ENCODE results near the gene SYCP1.
"Not testable (repeated sequence)": the region's sequence is repeated elsewhere in the genome, so short reads cannot be mapped to it uniquely, and the experiment has no call there.

The SYCP1 gene

GRCh38 chr1:114854693-114855320 is at the start of gene SYCP1:
SYCP1 (plus strand) TSS chr1:114854863; CDS start chr1:114855465, 602 bp downstream.
- no peak for DNase-seq (ENCODE audit: low read depth in 2 of 2)

GRCh38 chr1:114819869-114820268 is 34.8 kb upstream of the SYCP1 start:
- no peak for DNase-seq (ENCODE audit: low read depth in 2 of 2)

GRCh38 chr1:114820392-114820791 is 34.3 kb upstream of the SYCP1 start:
- no peak for DNase-seq (ENCODE audit: low read depth in 2 of 2)

DNA sequence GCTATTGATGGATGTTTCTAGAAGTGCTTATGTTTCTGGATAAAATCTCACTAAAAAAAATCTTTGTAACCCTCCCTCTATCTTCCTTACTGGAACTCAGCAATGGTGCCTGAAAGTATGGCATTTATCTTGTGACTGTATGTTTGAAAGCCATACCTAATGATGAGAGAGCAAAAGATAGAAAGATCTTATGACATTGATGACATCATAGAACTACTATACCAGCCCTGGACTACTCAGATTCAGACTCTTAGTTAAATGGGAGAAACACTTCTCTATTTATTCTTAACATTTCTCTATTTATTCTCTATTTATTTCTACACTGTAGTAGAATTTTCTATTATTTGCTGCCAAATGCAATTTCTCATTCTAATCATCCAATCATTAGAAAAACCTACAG is 32.7 kb upstream of the SYCP1 start:
- DNase-seq (ENCODE audit: low read depth in 2 of 2), result no peak

DNA sequence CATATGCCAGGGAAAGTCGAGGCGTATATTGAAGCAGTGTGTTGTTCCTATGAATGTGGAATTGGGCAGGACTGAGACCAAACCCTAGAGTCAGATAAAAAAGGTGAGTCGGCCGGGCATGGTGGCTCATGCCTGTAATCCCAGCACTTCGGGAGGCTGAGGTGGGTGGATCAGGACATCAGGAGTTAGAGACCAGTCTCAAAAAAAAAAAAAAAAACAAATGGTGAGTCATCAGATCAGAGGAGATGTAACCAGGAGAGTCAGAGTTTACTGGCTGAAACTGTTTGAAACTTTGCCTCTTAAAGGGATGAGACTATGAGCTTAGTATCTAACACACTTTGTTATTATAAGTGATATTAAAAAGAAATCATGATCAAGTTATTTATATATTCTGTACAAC is 26.4 kb upstream of the SYCP1 start:
- no peak for DNase-seq (ENCODE audit: low read depth in 2 of 2)

GRCh38 chr1:114830075-114830474 is 24.6 kb upstream of the SYCP1 start:
- DNase-seq (ENCODE audit: low read depth in 2 of 2), result not testable (repeated sequence)

DNA sequence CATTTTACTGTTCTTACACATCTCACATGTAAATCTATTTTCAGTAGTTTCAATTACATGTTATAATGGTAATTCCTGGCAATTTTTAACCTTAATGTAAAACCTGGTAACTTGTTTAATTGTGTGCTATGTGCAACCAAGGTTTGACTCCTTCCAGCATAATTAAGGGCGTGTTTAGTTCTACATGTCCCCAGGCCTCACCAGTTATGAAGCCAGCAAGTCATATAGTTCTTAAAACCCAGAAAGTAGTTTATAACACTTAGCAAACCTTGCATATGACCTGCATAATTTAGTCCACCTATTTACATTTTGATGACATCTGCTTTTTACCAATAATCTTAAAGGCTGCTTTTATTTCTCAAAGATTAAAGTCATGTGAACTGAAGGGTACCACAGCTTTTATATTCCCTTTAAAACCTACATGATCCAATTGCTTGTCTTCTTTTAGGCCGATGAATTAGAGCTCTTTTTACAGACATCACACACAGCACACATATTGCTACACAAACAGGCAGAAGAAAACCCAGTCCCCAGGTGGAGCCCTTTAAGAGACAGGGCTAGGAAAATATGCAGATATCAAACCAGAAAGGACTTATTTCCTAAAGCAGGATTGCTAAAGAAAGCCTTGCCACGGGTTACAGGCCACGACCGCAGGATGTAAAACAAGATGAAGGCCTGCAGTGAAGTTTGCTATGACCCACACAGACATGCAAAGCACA is 23.2 kb upstream of the SYCP1 start:
- no peak for DNase-seq (ENCODE audit: low read depth in 2 of 2)

- no peak for DNase-seq (ENCODE audit: low read depth in 2 of 2)
These were observed 22.6 kb upstream of the SYCP1 start for GRCh38 chr1:114832057-114832456.

GRCh38 chr1:114833421-114833820 is 21.2 kb upstream of the SYCP1 start:
- DNase-seq (ENCODE audit: low read depth in 2 of 2), result no peak

- no peak for DNase-seq (ENCODE audit: low read depth in 2 of 2)
These were observed 10.4 kb upstream of the SYCP1 start for GRCh38 chr1:114844270-114844669.

DNA sequence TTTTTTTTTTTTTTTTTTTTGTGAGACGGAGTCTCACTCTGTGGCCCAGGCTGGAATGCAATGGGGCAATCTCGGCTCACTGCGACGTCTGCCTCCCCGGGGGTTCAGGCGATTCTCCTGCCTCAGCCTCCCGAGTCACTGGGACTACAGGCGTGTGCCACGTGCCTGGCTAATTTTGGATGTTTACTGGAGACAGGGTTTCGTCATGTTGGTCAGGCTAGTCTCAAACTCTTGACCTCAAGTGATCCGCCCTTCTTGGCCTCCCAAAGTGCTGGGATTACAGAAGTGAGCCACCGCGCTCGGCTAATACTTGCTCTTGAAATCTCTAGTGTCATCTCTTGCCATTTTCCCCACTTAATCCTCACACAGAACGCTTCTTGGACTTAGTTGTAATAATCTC is 1.1 kb upstream of the SYCP1 start:
- no peak for DNase-seq (ENCODE audit: low read depth in 2 of 2)

DNA sequence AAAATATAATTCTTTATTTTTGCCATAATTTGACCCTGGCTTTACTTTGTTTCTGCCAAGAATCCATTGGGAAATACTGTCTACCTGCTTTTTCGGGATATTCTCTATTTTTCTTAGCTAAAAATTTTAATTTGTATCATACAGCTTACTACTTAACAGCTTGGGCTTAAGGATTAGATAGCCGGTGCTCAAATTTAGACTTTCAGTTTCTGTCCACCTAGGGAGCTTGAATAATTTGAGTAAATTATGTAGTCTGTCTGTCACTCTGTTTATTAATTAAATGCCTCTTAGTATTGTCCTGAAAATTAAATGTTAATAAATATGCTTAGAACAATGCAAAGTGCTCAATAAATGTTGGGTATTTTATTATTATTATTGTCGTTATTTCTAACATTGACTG is 6.7 kb downstream of the SYCP1 start:
- no peak for DNase-seq (ENCODE audit: low read depth in 2 of 2)

- no peak for DNase-seq (ENCODE audit: low read depth in 2 of 2)
These were observed 37.7 kb downstream of the SYCP1 start for GRCh38 chr1:114892194-114892918.

GRCh38 chr1:114896795-114897194 is 42.1 kb downstream of the SYCP1 start:
- no peak for DNase-seq (ENCODE audit: low read depth in 2 of 2)

DNA sequence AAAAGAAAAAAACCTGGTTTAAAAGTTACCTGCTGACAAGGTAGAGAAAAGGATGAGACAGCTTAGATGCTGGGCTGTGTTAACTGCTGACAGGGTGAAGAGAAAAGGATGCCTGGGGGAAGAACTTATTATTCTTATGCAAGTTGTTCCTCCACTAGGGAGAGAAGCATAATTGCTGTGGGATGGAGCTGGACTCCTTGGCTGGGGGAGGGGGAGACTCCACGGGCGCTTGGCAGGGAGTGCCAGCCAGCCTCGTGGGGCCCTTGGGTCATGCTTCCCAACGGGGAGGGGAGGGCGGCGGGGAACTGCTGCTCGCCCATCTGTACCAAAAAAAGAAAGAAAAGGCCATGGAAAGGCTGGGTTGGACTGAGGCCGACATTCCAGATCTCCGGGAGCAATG is 47.2 kb downstream of the SYCP1 start:
- no peak for DNase-seq (ENCODE audit: low read depth in 2 of 2)

DNA sequence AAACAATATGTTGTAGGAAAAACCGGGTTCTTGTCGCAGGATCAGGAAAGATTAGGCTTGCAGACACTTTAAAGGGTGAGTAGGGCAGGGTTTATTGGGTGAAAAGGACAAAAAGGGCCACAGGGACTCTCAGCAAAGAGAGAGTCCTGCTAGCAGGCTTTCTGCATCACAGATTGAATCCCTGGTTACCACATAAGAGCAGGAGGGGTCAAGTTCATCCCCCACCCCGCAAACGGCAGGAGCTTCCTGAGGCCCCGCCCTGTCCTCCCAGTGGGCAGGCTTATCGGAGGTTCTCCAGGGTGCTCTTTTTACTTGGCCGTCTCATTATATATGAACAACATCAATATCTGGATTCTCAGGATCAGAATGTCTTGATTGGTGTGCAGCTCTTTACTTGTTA is 47.7 kb downstream of the SYCP1 start:
- DNase-seq (ENCODE audit: low read depth in 2 of 2), result no peak

DNA sequence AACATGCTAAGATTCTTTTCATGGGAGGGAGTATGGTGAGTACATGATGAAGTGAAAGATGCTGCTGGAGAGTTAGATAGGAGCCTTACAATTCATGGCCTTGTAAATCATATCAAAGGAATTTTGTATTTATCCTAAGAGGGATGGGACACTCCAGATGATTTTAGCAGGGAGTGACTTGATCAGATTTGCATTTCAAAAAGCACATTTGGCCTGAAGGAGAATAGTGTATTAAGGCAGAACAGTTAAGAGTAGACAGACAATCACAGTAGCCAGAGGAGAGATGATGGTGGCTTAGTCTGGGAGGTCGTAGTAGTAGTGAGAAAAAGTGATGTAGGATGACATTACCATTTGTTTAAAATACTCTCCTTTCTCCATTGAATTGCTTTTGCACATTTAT is 48.8 kb downstream of the SYCP1 start:
- no peak for DNase-seq (ENCODE audit: low read depth in 2 of 2)

DNA sequence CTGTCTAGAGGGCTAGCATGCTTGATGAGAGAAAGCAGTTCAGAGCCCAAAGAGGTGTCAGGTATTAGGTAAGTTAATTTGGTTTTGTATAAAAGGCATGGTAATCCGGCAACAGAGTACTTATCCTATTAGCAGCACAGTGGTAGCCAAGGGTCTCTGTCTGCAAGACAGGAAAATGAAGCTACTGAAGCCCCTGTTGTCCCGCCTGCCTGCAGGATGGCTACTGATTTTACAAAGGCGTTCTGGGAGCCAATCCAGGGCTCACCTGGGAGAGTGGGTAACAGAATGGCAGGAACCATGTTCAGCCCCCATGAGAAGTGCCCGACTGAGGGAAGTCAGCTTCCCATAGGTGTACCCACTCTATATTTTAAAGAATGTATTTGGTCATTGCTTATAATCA is 61.1 kb downstream of the SYCP1 start:
- DNase-seq (ENCODE audit: low read depth in 2 of 2), result not testable (repeated sequence)

- no peak for DNase-seq (ENCODE audit: low read depth in 2 of 2)
These were observed 71.9 kb downstream of the SYCP1 start for GRCh38 chr1:114926607-114927006.

DNA sequence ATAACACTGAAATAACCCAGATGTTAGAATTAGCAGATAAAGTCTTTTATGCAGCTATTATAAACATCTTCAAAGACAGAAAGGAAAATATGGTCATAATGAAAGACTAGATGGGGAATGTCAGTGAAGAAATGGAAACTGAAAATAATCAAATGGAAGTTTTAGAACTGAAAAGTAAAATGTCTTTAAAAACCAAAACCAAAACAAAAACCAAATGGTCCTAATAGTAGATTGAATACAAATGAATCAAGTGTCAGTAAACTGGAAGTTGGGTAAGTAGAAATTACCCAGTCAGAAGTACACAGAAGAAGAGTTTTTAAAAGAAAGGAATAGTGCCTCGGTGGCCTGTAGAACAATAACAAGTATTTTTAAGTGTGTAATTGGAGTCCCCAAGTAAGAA is 72.7 kb downstream of the SYCP1 start:
- no peak for DNase-seq (ENCODE audit: low read depth in 2 of 2)

GRCh38 chr1:114956570-114956969 is 101.9 kb downstream of the SYCP1 start:
- DNase-seq (ENCODE audit: low read depth in 2 of 2), result no peak

- no peak for DNase-seq (ENCODE audit: low read depth in 2 of 2)
These were observed 104.8 kb downstream of the SYCP1 start for GRCh38 chr1:114959423-114959822.

DNA sequence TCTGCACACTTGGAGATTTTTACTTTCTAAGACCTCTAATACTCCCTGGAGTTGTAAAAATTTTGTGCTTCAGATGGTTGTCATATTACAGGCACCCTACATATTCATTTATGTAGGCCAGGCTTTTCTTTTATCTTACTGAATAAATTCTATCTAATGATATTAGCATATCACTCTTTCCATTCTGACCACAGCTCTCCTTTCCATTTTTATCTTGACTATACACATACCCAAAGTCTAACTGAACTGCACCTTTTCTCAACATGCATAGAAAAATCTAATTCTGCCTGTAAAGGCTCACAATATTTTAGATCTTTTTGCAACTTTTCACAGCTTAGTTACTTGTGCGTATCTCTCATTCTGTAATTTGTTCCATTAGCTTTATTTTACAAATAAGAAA is 122.2 kb downstream of the SYCP1 start:
- no peak for DNase-seq (ENCODE audit: low read depth in 2 of 2)

Measured in fibroblast of skin of left biceps (primary cell).